ENCODE results near the gene TRAF3.

The TRAF3 gene

DNA sequence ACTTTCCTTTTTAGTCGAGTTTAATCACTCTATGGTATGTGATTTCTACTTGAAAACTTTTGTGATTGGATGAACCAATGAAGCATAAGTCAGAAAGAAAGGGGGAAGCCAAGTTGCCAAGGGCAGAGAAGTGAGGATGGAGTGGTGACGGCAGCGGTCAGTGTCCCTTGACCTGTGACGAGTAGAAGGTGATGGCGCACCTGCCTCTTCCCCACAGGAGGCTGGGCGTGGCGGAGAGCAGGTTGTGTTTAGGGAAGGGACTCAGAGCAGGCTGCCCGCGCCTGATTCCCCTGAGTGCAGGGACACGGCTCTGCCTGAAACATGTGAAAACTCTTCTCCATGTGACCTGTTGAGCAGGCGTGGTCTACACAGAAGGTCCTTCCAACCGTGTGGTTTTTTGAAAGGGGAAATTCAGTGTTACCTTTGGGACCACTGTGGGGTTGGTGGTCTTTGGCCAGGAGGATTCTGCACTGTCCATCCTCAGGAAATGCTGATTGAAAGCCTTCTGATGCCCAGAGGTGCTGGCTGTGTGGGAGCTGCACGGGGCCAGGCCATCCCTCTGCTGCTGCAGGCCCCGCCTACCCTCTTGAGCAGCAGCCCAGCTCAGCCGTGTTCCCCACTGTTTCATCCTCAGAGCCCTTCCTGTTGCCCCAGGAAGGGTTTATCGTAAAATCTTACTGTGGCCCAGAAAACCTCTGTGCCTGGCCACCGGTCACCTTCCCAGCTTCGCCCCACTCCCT lies 121.7 kb downstream of the TRAF3 start:
- no peak for DNase-seq

DNA sequence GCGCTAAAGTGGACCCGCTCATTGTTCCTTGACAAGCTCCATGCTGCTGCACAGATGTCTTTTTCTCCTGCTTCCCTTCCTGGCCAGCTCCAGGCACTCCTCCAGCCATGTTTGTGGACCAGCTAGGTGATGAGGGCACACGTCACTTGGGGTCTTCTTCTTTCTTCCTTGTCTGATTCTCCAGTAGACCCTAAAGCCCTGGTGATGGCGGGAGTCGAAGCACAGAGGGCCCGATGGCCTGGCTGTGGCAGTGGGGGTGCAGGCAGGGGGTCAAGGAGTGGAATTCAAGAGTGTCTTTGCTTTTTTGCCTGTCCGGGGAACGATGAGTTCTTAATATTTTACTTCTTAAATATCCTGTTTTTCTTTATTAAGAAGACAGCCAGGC lies 122.3 kb downstream of the TRAF3 start:
- no peak for DNase-seq

DNA sequence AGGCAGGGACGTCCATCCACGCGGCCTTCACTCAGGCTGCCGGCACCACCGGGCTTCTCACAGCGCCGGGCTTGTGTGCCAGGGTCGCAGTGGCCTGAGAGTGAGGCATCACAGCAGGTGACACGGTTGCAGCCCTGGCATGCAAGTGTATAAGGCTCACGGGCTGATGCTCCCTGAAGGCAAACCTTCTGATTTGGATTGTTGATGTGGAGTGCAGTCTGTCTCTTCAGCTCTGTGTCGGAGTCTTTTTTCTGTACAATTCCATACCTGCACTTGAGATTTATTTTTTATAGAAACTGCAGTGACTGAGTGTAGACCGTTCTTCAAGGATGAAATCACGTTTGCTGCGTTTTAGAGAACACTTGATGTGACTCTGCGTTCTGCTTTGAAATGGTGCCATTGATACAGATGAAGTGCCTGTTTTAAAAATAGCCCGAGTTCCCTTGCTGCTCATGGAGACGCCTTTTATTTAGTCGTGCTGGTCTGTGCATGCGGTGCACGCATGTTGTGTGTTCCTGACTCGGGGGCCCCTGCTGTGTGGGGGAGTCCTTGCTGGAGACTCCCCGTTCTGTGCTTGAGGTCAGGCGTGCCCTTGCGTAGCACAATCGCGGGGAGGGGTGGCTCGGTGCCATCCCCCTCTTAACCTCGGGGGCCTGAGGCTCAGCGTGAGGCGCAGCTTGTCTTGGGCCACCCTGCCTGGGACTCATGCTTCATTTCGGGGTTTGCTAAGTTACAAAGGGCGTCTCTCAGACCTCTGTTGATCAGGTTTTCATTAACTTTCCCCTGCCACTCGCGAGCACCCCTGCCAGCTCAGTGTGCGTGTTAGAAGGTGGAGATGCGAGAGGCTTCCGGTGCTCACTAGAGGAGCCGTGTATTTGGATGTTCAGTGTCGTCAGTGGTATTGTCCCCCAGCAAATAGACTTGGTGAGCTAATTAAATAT lies 123.7 kb downstream of the TRAF3 start:
- no peak for DNase-seq

DNA sequence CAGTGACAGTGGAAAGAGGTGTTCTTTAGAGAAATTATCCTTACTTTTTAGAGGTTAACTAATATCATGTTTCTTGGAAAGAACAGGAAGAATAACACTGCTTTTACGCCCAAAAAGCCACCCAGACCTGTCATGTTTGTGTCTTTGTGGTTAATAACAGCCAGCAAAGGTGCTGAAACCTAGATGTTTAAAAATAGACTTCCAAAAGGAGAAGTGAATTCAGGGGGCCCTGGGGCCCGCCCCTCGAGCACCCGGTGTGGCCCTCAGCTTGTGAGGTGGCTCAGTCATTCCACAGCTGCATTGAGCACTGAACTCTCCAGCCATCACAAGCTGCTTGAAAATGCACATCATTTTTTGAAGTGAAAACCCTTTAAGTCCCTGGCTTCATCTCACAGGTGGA lies 124.4 kb downstream of the TRAF3 start:
- DNase-seq, result no peak

DNA sequence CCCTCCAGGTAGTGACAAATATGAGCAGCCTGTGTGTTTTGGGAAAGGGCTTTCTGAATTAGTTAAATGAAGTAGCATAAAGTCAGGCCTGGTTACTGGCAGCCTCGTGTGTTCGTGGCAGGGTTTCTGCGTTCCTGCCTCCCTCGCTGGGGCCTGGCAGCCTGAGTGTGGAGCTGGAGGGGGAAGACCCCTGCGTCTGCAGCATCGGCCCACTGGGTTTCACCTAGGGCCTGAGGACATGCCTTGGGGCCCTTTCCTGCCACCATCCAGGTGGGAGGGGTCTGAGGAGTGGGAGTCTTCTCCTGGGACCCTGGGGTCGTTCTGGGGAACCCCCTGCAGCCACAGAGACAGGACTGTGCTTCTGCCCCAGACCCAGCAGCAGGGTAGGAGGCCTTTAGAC lies 124.8 kb downstream of the TRAF3 start:
- DNase-seq, result no peak

DNA sequence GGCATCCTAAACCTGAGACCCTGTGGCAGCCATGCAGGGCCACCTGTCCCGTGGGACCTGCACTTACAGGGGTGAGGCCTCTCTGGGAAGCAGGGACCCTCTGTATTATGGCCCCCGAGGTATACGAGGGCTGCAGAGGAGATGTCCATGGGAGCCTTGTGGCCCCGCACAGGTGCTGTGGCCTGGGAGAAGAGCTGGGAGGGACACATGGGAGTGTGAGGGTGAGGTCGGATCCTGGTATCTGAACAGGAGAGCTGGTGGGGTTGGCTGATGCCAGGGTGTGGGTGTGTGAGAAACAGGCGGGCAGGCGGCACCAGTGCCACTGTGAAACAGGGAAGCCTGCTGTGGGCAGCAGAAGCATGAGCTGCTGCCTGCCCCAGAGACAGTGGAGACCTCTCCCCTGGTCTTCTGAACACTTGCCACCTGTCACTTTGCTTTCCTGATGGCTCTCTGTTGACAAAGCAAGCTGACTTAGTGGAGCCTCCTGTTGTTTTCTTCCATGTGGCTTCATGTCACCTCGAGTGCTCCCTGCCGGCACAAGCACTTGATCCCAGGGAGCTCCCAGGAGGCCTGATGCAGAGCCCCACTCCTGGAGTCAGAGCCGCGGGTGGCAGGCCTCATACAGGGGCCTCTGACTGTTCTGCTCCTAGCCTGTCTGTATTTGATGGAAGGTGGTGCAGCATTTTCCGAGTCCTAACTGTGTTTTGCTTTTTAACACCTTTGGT lies 125.4 kb downstream of the TRAF3 start:
- peak; percentile 73 for DNase-seq

DNA sequence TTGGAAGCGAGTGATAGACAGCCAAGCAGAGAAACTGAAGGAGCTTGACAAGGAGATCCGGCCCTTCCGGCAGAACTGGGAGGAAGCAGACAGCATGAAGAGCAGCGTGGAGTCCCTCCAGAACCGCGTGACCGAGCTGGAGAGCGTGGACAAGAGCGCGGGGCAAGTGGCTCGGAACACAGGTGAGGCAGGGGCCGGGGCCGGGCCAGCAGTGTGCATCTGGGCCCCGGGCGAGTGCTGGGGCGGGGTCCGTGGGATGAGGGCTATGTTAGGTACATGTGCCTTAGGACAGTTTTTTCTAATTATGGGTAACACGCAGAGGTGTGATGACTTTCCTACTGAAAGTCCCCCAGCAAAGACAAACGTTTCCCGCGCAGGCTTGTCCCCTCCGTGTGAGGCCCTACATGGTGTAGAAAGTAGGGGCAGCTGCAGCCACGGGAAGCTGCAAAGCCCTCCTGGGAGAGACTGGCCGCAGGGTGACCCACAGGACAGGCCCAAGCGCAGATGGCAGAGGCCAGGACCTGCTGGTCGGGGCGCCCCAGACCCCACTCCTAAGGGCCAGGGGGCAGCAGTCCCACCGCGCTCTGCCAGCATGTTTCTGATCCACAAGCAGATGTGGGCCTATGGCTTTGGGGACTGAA lies 126.1 kb downstream of the TRAF3 start:
- DNase-seq, result no peak

DNA sequence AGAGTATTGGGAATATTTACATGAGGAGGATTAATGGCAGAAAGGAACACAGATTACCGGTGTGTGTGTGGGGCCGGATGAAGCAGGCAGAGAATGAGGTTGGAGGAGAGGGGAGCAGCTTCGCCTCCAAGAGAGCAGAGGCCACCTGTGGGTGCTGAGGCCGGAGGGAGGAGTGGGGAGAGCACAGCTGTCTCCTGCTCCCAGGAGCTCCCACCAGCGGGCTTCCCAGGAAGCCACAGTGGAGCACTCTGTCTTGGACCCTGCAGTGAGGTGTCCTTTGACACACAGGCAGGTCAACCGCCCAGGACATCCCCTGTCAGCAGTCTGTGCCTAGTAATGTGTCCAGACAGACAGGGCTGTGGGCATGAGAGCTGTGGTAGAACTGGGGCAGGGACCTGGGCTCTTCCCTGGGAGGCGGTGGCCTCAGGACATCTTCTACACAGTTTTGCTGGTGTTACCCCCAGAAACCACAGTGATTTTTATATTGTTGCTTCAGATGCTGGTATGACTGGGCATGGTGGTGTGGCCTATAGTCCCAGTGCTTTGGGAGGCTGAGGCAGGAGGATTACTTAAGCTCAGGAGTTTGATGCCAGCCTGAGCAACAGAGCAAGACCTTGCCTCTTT lies 126.8 kb downstream of the TRAF3 start:
- no peak for DNase-seq

DNA sequence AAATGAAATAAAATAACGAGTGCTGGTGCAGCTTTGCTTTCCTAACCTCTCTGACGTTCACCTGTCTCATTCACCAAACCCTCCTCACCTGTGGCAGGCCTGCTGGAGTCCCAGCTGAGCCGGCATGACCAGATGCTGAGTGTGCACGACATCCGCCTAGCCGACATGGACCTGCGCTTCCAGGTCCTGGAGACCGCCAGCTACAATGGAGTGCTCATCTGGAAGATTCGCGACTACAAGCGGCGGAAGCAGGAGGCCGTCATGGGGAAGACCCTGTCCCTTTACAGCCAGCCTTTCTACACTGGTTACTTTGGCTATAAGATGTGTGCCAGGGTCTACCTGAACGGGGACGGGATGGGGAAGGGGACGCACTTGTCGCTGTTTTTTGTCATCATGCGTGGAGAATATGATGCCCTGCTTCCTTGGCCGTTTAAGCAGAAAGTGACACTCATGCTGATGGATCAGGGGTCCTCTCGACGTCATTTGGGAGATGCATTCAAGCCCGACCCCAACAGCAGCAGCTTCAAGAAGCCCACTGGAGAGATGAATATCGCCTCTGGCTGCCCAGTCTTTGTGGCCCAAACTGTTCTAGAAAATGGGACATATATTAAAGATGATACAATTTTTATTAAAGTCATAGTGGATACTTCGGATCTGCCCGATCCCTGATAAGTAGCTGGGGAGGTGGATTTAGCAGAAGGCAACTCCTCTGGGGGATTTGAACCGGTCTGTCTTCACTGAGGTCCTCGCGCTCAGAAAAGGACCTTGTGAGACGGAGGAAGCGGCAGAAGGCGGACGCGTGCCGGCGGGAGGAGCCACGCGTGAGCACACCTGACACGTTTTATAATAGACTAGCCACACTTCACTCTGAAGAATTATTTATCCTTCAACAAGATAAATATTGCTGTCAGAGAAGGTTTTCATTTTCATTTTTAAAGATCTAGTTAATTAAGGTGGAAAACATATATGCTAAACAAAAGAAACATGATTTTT lies 128.2 kb downstream of the TRAF3 start:
- no peak for DNase-seq

DNA sequence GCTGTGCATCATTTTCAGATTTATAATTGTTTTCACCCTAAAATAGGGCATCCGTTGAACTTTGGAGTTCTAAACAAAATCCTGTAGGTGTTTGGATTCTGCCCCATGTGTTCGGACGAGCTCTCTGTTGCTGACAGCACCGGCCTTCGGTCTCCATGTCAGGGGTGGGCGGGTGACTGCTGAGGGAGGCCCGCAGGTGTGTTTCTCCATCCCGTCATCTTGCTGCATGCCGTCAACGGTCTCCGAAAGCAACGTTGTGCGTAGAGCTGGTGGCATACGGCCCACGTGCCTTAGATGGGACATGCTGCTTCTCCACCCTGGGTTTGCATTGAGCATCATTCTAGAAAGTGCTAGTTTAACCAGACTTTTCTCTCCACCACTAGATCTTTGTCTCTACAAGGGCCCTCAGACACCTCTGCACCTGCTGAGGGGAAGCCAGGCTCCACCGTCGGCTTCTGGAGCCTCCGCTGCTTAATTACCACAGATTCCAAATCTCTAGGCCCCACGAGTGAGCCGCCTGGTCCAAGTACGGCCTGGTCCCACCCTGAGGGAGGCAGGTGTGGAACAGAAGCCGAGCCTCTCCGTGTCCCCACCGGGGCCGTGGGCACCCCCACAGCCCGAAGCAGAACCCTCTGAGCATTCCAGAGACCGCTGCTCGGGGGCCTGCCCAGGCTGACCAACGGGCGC lies 129.5 kb downstream of the TRAF3 start:
- DNase-seq, result no peak

DNA sequence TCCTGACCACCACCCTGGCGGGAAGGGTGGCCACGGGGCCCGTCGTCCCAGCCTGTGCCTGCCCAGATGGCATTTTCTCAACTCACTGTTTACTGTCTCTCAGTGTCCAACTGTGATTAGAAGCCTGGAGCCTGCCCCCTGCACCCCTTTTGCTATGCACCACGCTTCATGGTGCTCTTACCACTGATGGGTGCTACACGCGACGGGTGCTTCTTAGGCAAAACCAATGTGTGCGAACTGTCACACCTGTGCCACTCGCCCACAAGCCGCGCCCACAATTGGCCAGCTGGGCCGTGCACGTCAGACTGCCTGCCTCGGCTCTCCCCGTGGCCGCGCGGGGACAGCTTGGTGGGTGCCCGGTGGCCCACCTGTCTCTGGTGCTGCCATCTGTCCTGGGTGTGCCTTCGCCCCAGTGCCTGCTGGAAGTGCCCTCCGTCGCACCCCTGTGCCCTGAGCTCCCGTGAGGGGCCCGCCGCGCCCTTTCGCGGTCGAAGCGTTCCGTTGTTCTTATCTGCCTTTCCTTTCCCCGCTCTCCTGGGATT lies 130.1 kb downstream of the TRAF3 start:
- no peak for DNase-seq

DNA sequence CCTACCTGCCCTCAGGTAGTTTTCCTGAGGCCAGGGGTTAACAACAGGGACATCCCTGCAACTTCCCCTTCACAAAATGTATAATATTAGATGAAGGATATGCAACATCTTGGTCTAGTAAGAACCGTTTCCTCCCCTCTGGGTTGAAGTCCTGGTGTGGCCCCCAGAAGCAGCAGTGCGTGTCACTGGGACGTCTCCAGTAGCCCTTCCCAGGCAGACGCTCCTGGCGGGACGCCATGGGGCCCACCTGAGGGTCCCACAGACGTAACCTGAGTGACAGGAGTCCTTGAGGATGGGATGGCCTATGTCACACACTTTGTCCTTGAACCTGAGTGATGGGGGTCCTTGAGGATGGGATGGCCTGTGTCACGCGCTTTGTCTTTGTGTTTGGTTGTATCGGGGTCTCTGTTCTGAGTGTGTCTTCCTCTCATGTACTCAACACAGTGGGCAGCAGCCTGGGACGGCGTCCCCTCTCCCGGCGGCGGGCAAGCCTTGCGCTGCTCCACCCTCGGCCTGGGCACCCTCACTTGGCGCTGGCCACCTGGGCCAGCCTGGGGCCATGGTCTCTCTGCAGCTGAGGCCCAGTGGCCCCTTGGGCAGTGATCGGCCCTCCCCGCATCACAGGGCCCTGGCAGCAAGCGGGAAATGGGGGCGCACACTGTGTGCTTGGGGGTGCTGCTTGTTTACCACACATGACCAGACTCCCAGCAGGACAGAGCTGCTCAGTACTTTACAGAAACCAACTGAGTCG lies 130.9 kb downstream of the TRAF3 start:
- DNase-seq, result no peak

DNA sequence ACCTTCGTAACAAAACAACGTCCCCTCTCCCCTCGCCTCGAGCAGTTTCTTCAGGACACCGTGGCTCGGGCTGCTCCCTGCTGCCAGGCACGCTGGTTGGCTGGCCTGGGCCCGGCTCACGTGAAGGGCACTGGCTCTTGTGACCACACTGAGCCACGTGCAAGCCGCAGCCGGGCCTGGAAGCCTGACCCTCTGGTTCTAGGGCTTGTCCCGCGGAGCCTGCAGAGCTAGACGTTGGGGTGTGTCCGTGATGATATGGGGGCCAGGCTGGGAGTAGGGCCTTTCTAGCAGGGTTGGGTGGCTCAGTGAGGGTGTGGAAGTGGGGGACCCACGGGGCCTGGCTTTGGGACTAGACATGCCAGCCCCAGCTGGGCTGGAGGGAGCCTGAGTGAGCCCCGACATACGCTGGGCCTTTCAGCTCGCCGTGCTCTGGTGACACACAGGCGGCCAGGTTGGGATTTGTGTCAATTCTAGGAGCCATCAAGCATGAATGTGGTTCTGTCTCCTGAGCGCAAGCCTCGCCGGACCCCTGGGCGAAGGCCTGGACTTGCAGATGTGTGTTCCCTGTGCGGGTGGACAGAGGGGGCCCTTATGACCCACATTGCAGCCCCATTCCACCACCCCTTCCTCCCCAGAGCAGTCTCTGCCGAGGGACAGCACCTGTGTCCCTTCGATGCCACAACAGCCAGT lies 131.7 kb downstream of the TRAF3 start:
- no peak for DNase-seq

DNA sequence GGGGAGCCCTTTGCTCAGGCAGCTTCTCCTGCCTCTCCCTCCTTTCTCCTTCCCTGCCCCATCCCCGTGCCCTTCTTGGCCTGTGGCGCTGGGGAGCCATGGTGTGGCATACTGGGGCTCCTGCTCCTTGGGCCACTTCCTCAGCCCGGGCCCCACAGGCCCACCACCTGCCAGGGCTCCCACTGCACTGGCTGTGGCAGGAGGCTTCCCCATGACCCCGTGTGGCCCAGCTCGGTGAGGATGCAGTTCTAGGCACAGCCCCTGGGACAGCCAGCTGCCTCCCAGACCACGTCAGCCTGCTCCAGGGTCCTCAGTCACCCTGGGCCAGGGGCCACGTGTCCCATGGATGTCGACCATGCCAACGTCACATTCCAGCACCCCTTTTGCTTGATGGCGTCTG lies 132.2 kb downstream of the TRAF3 start:
- no peak for DNase-seq

DNA sequence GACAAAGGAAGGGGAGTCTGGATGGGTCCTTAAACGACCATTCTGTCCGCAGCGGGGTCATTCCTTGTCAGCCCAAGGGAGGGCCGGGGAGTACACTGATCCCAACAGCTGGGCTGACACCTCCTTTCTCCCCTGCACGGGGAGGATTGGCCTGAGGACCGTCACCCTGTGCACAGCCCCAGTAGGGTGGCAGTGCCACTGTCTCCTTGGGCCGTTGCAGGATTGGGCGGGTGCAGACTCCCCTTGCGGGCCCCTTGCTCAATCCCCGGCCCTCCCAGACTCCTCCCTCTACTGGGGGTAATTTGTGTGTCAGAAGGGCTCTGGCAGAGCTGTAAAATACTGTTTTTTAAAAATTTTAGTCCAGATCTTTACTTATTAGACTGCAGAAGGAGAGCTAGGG lies 132.7 kb downstream of the TRAF3 start:
- DNase-seq, result no peak

DNA sequence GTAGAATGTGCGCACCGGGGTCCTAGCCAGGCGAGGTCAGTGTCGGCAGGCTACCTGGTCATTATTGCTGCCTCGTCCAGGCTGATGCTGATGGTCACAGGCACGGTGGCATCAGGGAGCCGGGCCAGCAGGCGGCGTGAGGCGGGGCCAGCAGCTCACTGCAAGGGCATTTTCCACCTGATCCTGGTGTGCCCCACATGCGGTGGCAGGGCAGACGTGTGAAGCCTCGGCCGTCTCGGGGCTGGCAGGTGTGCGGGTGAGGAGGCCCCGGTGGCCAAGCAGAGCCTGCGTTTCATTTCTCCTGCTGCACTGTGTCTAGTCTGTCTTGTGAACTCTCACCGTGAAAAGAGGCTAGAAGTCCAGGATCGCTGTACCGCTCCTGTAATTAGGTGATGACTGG lies 133.2 kb downstream of the TRAF3 start:
- DNase-seq, result no peak

DNA sequence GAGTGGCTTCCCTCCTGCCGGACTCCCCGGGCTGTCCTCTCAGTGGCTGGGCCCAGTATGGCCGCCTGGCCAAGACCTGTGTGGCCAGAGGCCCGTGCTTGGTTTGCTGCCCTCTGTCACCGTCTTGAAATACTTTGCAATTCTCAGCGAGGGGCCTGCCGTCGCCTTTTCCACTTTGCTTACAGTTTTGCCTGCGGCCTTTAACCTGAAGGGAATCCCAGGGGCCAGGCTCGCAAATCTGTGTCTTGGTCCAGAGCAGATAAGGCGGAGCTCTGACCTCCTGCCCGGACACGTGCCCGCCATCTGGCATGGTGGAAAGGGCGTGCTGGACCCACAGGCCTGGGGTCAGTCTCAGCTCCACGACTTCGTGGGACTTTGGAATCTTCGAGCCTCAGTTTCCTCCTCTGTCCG lies 134.3 kb downstream of the TRAF3 start:
- DNase-seq, result no peak

DNA sequence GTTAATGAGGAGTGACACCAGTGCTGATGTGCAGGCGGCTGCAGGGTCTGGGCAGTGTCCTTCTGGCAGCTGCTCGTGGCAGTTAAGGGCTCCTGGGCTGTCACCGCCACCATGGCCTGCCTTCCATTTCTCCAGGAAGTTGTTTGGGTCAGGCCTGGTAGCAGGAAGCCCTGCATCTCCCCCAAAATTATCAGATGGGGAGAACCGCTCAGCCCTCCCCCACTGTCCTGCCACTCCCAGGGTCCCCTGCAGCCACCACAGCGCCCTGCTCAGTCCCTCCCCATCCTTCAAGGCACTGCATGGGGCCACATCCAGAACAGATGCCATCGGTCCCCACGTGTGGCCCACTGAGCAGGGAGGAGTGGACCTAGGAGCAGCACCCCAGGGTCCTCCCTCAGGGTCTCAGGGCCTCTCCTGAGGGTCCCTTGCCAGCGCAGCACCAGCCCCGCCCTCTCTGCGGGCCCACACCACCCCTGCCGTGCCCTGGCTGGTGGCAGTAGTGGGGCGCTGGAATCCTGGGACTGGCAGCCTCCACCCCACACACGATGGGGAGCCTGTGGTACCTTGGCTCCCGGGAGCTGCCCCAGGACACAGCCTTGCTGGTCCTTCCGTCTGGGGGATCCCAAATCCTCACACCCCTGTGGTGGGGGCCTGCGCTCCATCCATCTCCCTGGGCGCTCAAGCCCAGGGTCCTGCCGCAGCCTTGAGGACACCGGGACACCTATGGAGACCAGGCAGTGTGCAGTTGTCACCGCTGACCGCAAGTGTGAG lies 134.9 kb downstream of the TRAF3 start:
- no peak for DNase-seq
